WTC11 (cell line): ENCODE data around the gene DGLUCY. TPM values are rescaled to one million over a fixed set of nuclear protein-coding genes. Genes with fewer than 3 reads are reported as not detected.

Experiments
- ATAC-seq: fragments of 200-7000 bp; cut with Tn5 transposase; 2 replicates; pipeline ENCODE4 v1.10.0; 2021; ENCODE audit warnings: mild to moderate bottlenecking, moderate library complexity
- CTCF ChIA-PET: fragments of 300-600 bp; sonication (Branson Sonifier 250); formaldehyde crosslinking; loops from one replicate; lab custom pipeline; 2021; ENCODE audit warnings: antibody characterized with exemption; lab: Charles Lee
- POLR2A ChIA-PET: fragments of 350-600 bp; sonication (Branson Sonifier 250); formaldehyde crosslinking; loops from one replicate; lab custom pipeline; 2021; ENCODE audit warnings: antibody characterized with exemption; lab: Charles Lee
- DNase-seq: peaks from one replicate; pipeline ENCODE4 v3.0.0; 2021; ENCODE audit warnings: low spot score
- H3K27ac Mint-ChIP-seq: 2 replicates; pipeline ENCODE4 v1.8.0; 2021; ENCODE audit warnings: mixed read lengths
- H3K27me3 Mint-ChIP-seq: 2 replicates; pipeline ENCODE4 v1.8.0; 2021; ENCODE audit warnings: low read depth, mild to moderate bottlenecking, moderate library complexity, mixed read lengths
- H3K36me3 Mint-ChIP-seq: 2 replicates; pipeline ENCODE4 v1.8.0; 2021; ENCODE audit warnings: mixed read lengths
- H3K4me1 Mint-ChIP-seq: 2 replicates; pipeline ENCODE4 v1.8.0; 2022; ENCODE audit warnings: mixed read lengths
- H3K4me3 Mint-ChIP-seq: 2 replicates; pipeline ENCODE4 v1.8.0; 2021; ENCODE audit warnings: mild to moderate bottlenecking, moderate library complexity, mixed read lengths
- H3K9me3 Mint-ChIP-seq: 2 replicates; pipeline ENCODE4 v1.8.0; 2021; ENCODE audit warnings: mixed read lengths
- CREB1 ChIP-seq: sonication (generic); formaldehyde crosslinking; IDR thresholded peaks from 2 replicates; pipeline ENCODE4 v1.8.0; 2023; ENCODE audit warnings: mild to moderate bottlenecking, missing genetic modification reagents
- ETV6 ChIP-seq: sonication (generic); formaldehyde crosslinking; IDR thresholded peaks from 2 replicates; pipeline ENCODE4 v1.8.1; 2022; ENCODE audit warnings: mild to moderate bottlenecking, missing genetic modification reagents
- FOXP1 ChIP-seq: sonication (generic); formaldehyde crosslinking; IDR thresholded peaks from 2 replicates; pipeline ENCODE4 v1.8.0; 2022; ENCODE audit warnings: missing genetic modification reagents, mild to moderate bottlenecking, moderate library complexity, borderline replicate concordance
- HMGA2 ChIP-seq: fragments of 250-450 bp; sonication (Bioruptor Pico); IDR thresholded peaks from 2 replicates; pipeline ENCODE4 v1.4.0; 2021; ENCODE audit warnings: mild to moderate bottlenecking, moderate library complexity
- MYBL2 ChIP-seq: sonication (generic); formaldehyde crosslinking; IDR thresholded peaks from 2 replicates; pipeline ENCODE4 v1.8.1; 2023; ENCODE audit warnings: mild to moderate bottlenecking, moderate library complexity, missing genetic modification reagents
- NFE2L1 ChIP-seq: sonication (generic); formaldehyde crosslinking; IDR thresholded peaks from 2 replicates; pipeline ENCODE4 v1.8.1; 2023; ENCODE audit warnings: missing genetic modification reagents
- NR2C2 ChIP-seq: sonication (generic); formaldehyde crosslinking; IDR thresholded peaks from 2 replicates; pipeline ENCODE4 v1.8.0; 2022; ENCODE audit warnings: mild to moderate bottlenecking, missing genetic modification reagents
- NR3C1 ChIP-seq: sonication (generic); formaldehyde crosslinking; conservative IDR thresholded peaks from 2 replicates; pipeline ENCODE4 v1.8.1; 2023; ENCODE audit warnings: low read depth, mild to moderate bottlenecking, missing genetic modification reagents
- SMAD3 ChIP-seq: sonication (generic); formaldehyde crosslinking; IDR thresholded peaks from 2 replicates; pipeline ENCODE4 v1.8.0; 2022; ENCODE audit warnings: missing genetic modification reagents, mild to moderate bottlenecking, borderline replicate concordance
- SMAD4 ChIP-seq: sonication (generic); formaldehyde crosslinking; IDR thresholded peaks from 2 replicates; pipeline ENCODE4 v1.8.0; 2022; ENCODE audit warnings: mild to moderate bottlenecking, missing genetic modification reagents
- SOX15 ChIP-seq: fragments of 250-450 bp; sonication (Bioruptor Pico); IDR thresholded peaks from 2 replicates; pipeline ENCODE4 v1.9.0; 2021; ENCODE audit warnings: mild to moderate bottlenecking
- TEAD1 ChIP-seq: sonication (generic); formaldehyde crosslinking; IDR thresholded peaks from 2 replicates; pipeline ENCODE4 v1.8.0; 2022; ENCODE audit warnings: mild to moderate bottlenecking, missing genetic modification reagents
- TEAD4 ChIP-seq: sonication (generic); formaldehyde crosslinking; IDR thresholded peaks from 2 replicates; pipeline ENCODE4 v1.8.0; 2022; ENCODE audit warnings: mild to moderate bottlenecking, missing genetic modification reagents
- ZNF317 ChIP-seq: sonication (generic); formaldehyde crosslinking; IDR thresholded peaks from 2 replicates; pipeline ENCODE4 v1.8.1; 2023; ENCODE audit warnings: low read depth, mild to moderate bottlenecking, moderate library complexity, missing genetic modification reagents, borderline replicate concordance
- total RNA-seq: library from RNA; stranded (reverse); gene quantifications from 3 replicates; pipeline ENCODE4 v1.2.3, GENCODE V29; 2021
- TF ChIP-seq, protein P1 (sequence below): sonication (generic); formaldehyde crosslinking; IDR thresholded peaks from 2 replicates; pipeline ENCODE4 v1.8.1; 2023; ENCODE audit warnings: mild to moderate bottlenecking, missing genetic modification reagents, moderate library complexity
- TF ChIP-seq, protein P2 (sequence below): sonication (generic); formaldehyde crosslinking; IDR thresholded peaks from 2 replicates; pipeline ENCODE4 v1.8.0; 2023; ENCODE audit warnings: mild to moderate bottlenecking, missing genetic modification reagents
- TF ChIP-seq, protein P3 (sequence below): sonication (generic); formaldehyde crosslinking; IDR thresholded peaks from 2 replicates; pipeline ENCODE4 v1.8.1; 2022; ENCODE audit warnings: mild to moderate bottlenecking, missing genetic modification reagents, moderate library complexity, borderline replicate concordance
- TF ChIP-seq, protein P4 (sequence below): sonication (generic); formaldehyde crosslinking; IDR thresholded peaks from 2 replicates; pipeline ENCODE4 v1.8.0; 2022; ENCODE audit warnings: mild to moderate bottlenecking, missing genetic modification reagents
- TF ChIP-seq, protein P5 (sequence below): fragments of 250-450 bp; sonication (Bioruptor Pico); IDR thresholded peaks from 2 replicates; pipeline ENCODE4 v1.9.0; 2021; ENCODE audit warnings: mild to moderate bottlenecking
- TF ChIP-seq, protein P6 (sequence below): sonication (generic); formaldehyde crosslinking; conservative IDR thresholded peaks from 2 replicates; pipeline ENCODE4 v1.8.1; 2022; ENCODE audit warnings: mild to moderate bottlenecking, missing genetic modification reagents
- TF ChIP-seq, protein P7 (sequence below): fragments of 250-450 bp; sonication (Bioruptor Pico); IDR thresholded peaks from 2 replicates; pipeline ENCODE4 v1.9.0; 2021; ENCODE audit warnings: mild to moderate bottlenecking

The DGLUCY gene
- total RNA-seq, 1 experiment from 2014 or later: 35.4 TPM

DNA sequence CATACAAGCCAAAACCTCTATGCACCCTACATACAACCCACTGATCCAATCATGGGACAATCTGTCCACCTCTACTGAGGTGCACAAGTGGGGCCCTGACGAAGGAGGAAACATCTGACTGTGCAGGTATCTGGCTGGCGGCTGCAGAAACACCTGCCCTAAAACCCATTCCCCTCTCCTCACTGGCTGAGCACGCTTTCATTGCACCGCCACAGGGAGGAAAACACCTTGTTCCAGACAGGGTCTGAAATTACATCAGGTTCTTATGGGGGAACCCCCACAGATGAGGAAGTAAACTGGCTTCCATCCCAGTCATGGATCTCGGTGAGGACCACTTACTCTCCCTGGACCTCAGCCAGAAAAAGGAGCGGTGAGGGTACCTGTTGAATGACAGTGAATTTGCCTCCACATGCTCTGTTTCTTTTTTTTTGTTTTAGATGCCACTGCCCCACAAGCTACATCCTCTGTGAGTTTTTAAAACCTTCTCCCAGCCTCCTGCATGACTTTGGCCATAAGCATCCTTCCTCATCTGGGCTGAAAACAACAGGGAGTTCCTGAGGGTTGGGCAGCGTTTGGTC lies 23.8 kb upstream of the DGLUCY start:
- Mint-ChIP-seq H3K27ac (no peak overlapping the region), H3K27me3 (no peaks in the 10 kb centered on the region), H3K9me3 (no peaks in the 10 kb centered on the region), H3K4me1 (no peaks in the 10 kb centered on the region), H3K4me3 (no peak overlapping the region), H3K36me3 (no peaks in the 10 kb centered on the region)
- CTCF ChIA-PET: no interaction called here
- ATAC-seq: no peak
- POLR2A ChIA-PET: no interaction called here
- TF ChIP-seq, protein P1, sequence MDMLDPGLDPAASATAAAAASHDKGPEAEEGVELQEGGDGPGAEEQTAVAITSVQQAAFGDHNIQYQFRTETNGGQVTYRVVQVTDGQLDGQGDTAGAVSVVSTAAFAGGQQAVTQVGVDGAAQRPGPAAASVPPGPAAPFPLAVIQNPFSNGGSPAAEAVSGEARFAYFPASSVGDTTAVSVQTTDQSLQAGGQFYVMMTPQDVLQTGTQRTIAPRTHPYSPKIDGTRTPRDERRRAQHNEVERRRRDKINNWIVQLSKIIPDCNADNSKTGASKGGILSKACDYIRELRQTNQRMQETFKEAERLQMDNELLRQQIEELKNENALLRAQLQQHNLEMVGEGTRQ (CRISPR knock-in tag): no peak
- TF ChIP-seq, protein P2, sequence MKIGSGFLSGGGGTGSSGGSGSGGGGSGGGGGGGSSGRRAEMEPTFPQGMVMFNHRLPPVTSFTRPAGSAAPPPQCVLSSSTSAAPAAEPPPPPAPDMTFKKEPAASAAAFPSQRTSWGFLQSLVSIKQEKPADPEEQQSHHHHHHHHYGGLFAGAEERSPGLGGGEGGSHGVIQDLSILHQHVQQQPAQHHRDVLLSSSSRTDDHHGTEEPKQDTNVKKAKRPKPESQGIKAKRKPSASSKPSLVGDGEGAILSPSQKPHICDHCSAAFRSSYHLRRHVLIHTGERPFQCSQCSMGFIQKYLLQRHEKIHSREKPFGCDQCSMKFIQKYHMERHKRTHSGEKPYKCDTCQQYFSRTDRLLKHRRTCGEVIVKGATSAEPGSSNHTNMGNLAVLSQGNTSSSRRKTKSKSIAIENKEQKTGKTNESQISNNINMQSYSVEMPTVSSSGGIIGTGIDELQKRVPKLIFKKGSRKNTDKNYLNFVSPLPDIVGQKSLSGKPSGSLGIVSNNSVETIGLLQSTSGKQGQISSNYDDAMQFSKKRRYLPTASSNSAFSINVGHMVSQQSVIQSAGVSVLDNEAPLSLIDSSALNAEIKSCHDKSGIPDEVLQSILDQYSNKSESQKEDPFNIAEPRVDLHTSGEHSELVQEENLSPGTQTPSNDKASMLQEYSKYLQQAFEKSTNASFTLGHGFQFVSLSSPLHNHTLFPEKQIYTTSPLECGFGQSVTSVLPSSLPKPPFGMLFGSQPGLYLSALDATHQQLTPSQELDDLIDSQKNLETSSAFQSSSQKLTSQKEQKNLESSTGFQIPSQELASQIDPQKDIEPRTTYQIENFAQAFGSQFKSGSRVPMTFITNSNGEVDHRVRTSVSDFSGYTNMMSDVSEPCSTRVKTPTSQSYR (CRISPR knock-in tag): no peak
- TF ChIP-seq, protein P3, sequence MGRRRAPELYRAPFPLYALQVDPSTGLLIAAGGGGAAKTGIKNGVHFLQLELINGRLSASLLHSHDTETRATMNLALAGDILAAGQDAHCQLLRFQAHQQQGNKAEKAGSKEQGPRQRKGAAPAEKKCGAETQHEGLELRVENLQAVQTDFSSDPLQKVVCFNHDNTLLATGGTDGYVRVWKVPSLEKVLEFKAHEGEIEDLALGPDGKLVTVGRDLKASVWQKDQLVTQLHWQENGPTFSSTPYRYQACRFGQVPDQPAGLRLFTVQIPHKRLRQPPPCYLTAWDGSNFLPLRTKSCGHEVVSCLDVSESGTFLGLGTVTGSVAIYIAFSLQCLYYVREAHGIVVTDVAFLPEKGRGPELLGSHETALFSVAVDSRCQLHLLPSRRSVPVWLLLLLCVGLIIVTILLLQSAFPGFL (CRISPR knock-in tag): no peak
- TF ChIP-seq, protein P4, sequence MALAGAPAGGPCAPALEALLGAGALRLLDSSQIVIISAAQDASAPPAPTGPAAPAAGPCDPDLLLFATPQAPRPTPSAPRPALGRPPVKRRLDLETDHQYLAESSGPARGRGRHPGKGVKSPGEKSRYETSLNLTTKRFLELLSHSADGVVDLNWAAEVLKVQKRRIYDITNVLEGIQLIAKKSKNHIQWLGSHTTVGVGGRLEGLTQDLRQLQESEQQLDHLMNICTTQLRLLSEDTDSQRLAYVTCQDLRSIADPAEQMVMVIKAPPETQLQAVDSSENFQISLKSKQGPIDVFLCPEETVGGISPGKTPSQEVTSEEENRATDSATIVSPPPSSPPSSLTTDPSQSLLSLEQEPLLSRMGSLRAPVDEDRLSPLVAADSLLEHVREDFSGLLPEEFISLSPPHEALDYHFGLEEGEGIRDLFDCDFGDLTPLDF (CRISPR knock-in tag): no peak
- TF ChIP-seq, protein P5, sequence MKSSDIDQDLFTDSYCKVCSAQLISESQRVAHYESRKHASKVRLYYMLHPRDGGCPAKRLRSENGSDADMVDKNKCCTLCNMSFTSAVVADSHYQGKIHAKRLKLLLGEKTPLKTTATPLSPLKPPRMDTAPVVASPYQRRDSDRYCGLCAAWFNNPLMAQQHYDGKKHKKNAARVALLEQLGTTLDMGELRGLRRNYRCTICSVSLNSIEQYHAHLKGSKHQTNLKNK (CRISPR knock-in tag): no peak
- no peak for DNase-seq

DNA sequence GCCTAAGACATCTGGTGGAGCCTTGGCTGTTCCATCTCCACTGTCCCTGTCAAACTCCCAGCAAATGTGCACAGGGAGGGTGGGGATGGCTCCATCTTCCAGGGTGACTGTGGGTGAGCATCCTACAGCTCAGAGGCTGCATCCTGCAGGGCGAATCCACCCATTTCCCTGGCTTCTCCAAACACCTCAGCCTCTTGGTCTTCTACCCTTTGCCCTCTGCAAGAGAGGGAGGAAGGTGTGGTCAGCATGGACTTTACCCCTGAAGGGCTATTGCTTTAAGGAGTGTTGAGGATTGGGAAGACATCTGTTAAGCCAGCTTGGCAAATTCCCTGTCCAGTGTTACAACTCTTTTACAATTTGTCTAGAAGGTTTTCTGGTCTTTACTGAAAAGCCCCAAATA lies 23.1 kb upstream of the DGLUCY start:
- no peak for DNase-seq
- CTCF ChIA-PET: no interaction called here

More for the DNA sequence above, 23.1 kb upstream of the DGLUCY start:
- ATAC-seq: no peak
- H3K27me3 Mint-ChIP-seq: no peaks in the 10 kb centered on the region
- no peak for TF ChIP-seq FOXP1 (CRISPR knock-in tag)
- no peak for TF ChIP-seq ETV6 (CRISPR knock-in tag)
- no peak for TF ChIP-seq NFE2L1 (CRISPR knock-in tag)
- no peak for TF ChIP-seq ZNF317
- TF ChIP-seq NR2C2 (CRISPR knock-in tag): no peak
- no peak for TF ChIP-seq SMAD3
- TF ChIP-seq, protein P2 (CRISPR knock-in tag): no peak
- no peak for TF ChIP-seq SOX15 (CRISPR knock-in tag)
- TF ChIP-seq TEAD1 (CRISPR knock-in tag): no peak
- TF ChIP-seq SMAD4 (CRISPR knock-in tag): no peak
- no peak for TF ChIP-seq TEAD4 (CRISPR knock-in tag)
- no peak for TF ChIP-seq MYBL2
- no peak for TF ChIP-seq HMGA2 (CRISPR knock-in tag)
- no peak for TF ChIP-seq CREB1 (CRISPR knock-in tag)
- TF ChIP-seq, protein P1 (CRISPR knock-in tag): no peak
- TF ChIP-seq, protein P6, sequence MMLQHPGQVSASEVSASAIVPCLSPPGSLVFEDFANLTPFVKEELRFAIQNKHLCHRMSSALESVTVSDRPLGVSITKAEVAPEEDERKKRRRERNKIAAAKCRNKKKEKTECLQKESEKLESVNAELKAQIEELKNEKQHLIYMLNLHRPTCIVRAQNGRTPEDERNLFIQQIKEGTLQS (CRISPR knock-in tag): no peak
- TF ChIP-seq, protein P7, sequence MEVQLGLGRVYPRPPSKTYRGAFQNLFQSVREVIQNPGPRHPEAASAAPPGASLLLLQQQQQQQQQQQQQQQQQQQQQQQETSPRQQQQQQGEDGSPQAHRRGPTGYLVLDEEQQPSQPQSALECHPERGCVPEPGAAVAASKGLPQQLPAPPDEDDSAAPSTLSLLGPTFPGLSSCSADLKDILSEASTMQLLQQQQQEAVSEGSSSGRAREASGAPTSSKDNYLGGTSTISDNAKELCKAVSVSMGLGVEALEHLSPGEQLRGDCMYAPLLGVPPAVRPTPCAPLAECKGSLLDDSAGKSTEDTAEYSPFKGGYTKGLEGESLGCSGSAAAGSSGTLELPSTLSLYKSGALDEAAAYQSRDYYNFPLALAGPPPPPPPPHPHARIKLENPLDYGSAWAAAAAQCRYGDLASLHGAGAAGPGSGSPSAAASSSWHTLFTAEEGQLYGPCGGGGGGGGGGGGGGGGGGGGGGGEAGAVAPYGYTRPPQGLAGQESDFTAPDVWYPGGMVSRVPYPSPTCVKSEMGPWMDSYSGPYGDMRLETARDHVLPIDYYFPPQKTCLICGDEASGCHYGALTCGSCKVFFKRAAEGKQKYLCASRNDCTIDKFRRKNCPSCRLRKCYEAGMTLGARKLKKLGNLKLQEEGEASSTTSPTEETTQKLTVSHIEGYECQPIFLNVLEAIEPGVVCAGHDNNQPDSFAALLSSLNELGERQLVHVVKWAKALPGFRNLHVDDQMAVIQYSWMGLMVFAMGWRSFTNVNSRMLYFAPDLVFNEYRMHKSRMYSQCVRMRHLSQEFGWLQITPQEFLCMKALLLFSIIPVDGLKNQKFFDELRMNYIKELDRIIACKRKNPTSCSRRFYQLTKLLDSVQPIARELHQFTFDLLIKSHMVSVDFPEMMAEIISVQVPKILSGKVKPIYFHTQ: no peak
- no peak for TF ChIP-seq NR3C1 (CRISPR knock-in tag)
- POLR2A ChIA-PET: no interaction called here
- H3K36me3 Mint-ChIP-seq: no peaks in the 10 kb centered on the region
- no peaks in the 10 kb centered on the region for H3K9me3 Mint-ChIP-seq
- no peaks in the 10 kb centered on the region for H3K4me1 Mint-ChIP-seq
- H3K4me3 Mint-ChIP-seq: no peak overlapping the region
- no peak overlapping the region for H3K27ac Mint-ChIP-seq
